Measurements from ENCODE around the gene ESRRA. TPM values are rescaled to one million over a fixed set of nuclear protein-coding genes. Genes with fewer than 3 reads are reported as not detected.
"Not testable (repeated sequence)": the region's sequence is repeated elsewhere in the genome, so short reads cannot be mapped to it uniquely, and the experiment has no call there.

ESRRA gene
- total RNA-seq, 3 donors from 2014 or later (not counting 1 experiment from before 2014, with no cell fraction given): 47.1 to 51.3 (median 50.0) TPM

- Mint-ChIP-seq H3K4me3 (peak overlapping the region; percentile 96), H3K27ac (peak overlapping the region; percentile 91 to 97), H3K4me1 (peaks cover 16 to 25% of the 10 kb centered on the region in 2 donors), H3K9me3 (no peaks in the 10 kb centered on the region), H3K27me3 (ENCODE audit: low read depth in 2 of 2) (peaks cover under 1 to 5% of the 10 kb centered on the region in 2 donors), H3K36me3 (no peaks in the 10 kb centered on the region)
- DNase-seq (peak in 1 of 2 donors; percentile 79), ATAC-seq (peak; percentile 4 to 11 (median 5))
- H3K27ac ChIP-seq (ENCODE audit: low read length): peak overlapping the region; percentile 69
- H3K4me1 ChIP-seq (ENCODE audit: control insufficient read depth, insufficient read depth, low read length): peaks cover 40% of the 10 kb centered on the region
- H3K4me3 ChIP-seq (ENCODE audit: low read length): peak overlapping the region; percentile 70
- peaks cover 2% of the 10 kb centered on the region for H3K36me3 ChIP-seq (ENCODE audit: control insufficient read depth, insufficient read depth, low read length)
- TF ChIP-seq, protein P1, sequence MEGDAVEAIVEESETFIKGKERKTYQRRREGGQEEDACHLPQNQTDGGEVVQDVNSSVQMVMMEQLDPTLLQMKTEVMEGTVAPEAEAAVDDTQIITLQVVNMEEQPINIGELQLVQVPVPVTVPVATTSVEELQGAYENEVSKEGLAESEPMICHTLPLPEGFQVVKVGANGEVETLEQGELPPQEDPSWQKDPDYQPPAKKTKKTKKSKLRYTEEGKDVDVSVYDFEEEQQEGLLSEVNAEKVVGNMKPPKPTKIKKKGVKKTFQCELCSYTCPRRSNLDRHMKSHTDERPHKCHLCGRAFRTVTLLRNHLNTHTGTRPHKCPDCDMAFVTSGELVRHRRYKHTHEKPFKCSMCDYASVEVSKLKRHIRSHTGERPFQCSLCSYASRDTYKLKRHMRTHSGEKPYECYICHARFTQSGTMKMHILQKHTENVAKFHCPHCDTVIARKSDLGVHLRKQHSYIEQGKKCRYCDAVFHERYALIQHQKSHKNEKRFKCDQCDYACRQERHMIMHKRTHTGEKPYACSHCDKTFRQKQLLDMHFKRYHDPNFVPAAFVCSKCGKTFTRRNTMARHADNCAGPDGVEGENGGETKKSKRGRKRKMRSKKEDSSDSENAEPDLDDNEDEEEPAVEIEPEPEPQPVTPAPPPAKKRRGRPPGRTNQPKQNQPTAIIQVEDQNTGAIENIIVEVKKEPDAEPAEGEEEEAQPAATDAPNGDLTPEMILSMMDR (IDR thresholded peaks at IDR 0.05): no peak
- no peaks in the 10 kb centered on the region for H3K9me3 ChIP-seq (ENCODE audit: control insufficient read depth, insufficient read depth, low read length)
- peaks cover 5% of the 10 kb centered on the region for H3K27me3 ChIP-seq (ENCODE audit: control insufficient read depth, insufficient read depth, low read length)
- intact Hi-C loops (cut with micrococcal nuclease): loop anchor here (1.0 to 5.0 kb wide), 5 partner anchors 11 to 65 kb away; partner anchors contain the start of genes CCDC88B, FKBP2, RPS6KA4 and TRMT112
- WGBS (ENCODE audit: insufficient coverage): under 1% methylated on average over 71 of the region's 71 CpGs
These were observed 603 bp downstream of the ESRRA start for GRCh38 chr11:64305691-64306562.

DNA sequence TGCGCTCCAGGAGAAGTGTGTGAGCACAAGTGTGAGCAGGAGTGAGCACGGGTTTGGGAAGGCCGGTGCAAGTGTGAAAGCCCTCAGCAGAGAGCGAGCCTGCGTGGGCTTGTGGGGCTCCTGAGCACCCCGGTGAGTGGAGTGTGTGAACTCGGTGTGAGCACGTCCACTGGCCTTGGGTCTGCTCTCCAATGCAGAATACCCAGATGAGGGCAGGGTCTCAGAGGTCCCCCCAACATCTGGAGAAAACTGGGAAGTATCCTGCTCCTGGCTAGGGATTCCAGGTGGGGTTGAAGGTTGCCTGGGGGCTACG, 1.2 kb downstream of the ESRRA start:
- Histone ChIP-seq H3K27me3 (ENCODE audit: control insufficient read depth, insufficient read depth, low read length) (peaks cover 3% of the 10 kb centered on the region), H3K4me3 (ENCODE audit: low read length) (peak overlapping the region; percentile 70), H3K9me3 (ENCODE audit: control insufficient read depth, insufficient read depth, low read length) (no peaks in the 10 kb centered on the region), H3K36me3 (ENCODE audit: control insufficient read depth, insufficient read depth, low read length) (peaks cover 5% of the 10 kb centered on the region), H3K4me1 (ENCODE audit: control insufficient read depth, insufficient read depth, low read length) (peaks cover 34% of the 10 kb centered on the region), H3K27ac (ENCODE audit: low read length) (peak overlapping the region; percentile 69)
- peaks cover 15 to 23% of the 10 kb centered on the region in 2 donors for H3K4me1 Mint-ChIP-seq
- peaks cover 0 to 3% of the 10 kb centered on the region in 2 donors for H3K27me3 Mint-ChIP-seq (ENCODE audit: low read depth in 2 of 2)
- no peaks in the 10 kb centered on the region for H3K36me3 Mint-ChIP-seq
- no peak for ATAC-seq
- peak overlapping the region; percentile 96 for H3K4me3 Mint-ChIP-seq
- no peak for DNase-seq
- H3K9me3 Mint-ChIP-seq: no peaks in the 10 kb centered on the region
- H3K27ac Mint-ChIP-seq: peak overlapping the region; percentile 91 to 97
- TF ChIP-seq, protein P1 (IDR thresholded peaks at IDR 0.05): no peak
- intact Hi-C loops (cut with micrococcal nuclease): loop anchor here (5.0 kb wide), 1 partner anchor 36 kb away; the partner anchor contains the start of gene CCDC88B
- 20% methylated on average over 9 of the region's 9 CpGs for WGBS (ENCODE audit: insufficient coverage)

DNA sequence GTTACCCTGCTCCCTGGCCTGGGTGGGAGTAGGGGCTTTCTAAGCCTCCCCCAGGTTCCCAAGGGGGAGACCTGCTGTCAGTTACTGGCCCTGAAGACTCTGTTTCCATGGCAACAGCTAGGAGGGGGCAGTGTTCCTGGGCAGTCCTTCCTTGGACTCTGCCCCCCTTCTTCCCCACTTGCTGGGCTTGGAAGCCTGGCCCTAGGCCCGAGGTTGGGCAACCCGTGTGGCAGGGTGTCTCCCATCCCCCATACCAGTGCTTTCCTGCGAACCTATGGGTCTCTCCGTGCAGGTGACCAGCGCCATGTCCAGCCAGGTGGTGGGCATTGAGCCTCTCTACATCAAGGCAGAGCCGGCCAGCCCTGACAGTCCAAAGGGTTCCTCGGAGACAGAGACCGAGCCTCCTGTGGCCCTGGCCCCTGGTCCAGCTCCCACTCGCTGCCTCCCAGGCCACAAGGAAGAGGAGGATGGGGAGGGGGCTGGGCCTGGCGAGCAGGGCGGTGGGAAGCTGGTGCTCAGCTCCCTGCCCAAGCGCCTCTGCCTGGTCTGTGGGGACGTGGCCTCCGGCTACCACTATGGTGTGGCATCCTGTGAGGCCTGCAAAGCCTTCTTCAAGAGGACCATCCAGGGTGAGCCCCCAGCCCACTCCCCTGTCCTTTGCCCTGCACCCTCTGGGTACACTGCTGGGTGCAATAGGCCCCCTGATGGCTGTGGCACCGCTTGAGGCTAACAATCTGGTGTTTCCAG, 1.7 kb downstream of the ESRRA start:
- intact Hi-C loops (cut with micrococcal nuclease): loop anchor here (5.0 kb wide), 1 partner anchor 35 kb away; the partner anchor contains the start of gene CCDC88B
- peaks cover 32% of the 10 kb centered on the region for H3K4me1 ChIP-seq (ENCODE audit: control insufficient read depth, insufficient read depth, low read length)
- H3K9me3 ChIP-seq (ENCODE audit: control insufficient read depth, insufficient read depth, low read length): no peaks in the 10 kb centered on the region
- H3K36me3 ChIP-seq (ENCODE audit: control insufficient read depth, insufficient read depth, low read length): peaks cover 5% of the 10 kb centered on the region
- H3K27me3 Mint-ChIP-seq (ENCODE audit: low read depth in 2 of 2): no peaks in the 10 kb centered on the region
- peak overlapping the region; percentile 96 for H3K4me3 Mint-ChIP-seq
- H3K9me3 Mint-ChIP-seq: no peaks in the 10 kb centered on the region
- H3K27me3 ChIP-seq (ENCODE audit: control insufficient read depth, insufficient read depth, low read length): no peaks in the 10 kb centered on the region
- no peaks in the 10 kb centered on the region for H3K36me3 Mint-ChIP-seq
- no peak overlapping the region for H3K4me3 ChIP-seq (ENCODE audit: low read length)
- DNase-seq (no peak), ATAC-seq (no peak)
- WGBS (ENCODE audit: insufficient coverage): 86% methylated on average over 15 of the region's 15 CpGs
- peaks cover 15 to 23% of the 10 kb centered on the region in 2 donors for H3K4me1 Mint-ChIP-seq
- TF ChIP-seq, protein P1 (IDR thresholded peaks at IDR 0.05): no peak
- peak overlapping the region; percentile 91 to 97 for H3K27ac Mint-ChIP-seq
- peak overlapping the region; percentile 69 for H3K27ac ChIP-seq (ENCODE audit: low read length)

- Mint-ChIP-seq H3K4me1 (peaks cover 20 to 29% of the 10 kb centered on the region in 2 donors), H3K4me3 (peak overlapping the region; percentile 38), H3K27ac (peak overlapping the region; percentile 44 to 97)
- H3K27me3 Mint-ChIP-seq (ENCODE audit: low read depth in 2 of 2); DNase-seq; H3K9me3 Mint-ChIP-seq; H3K9me3 ChIP-seq (ENCODE audit: control insufficient read depth, insufficient read depth, low read length); H3K36me3 ChIP-seq (ENCODE audit: control insufficient read depth, insufficient read depth, low read length); H3K4me3 ChIP-seq (ENCODE audit: low read length); H3K27ac ChIP-seq (ENCODE audit: low read length); H3K36me3 Mint-ChIP-seq; H3K27me3 ChIP-seq (ENCODE audit: control insufficient read depth, insufficient read depth, low read length); ATAC-seq: not testable (repeated sequence)
- 91% methylated on average over 5 of the region's 5 CpGs for WGBS (ENCODE audit: insufficient coverage)
- intact Hi-C loops (cut with micrococcal nuclease): loop anchor here (5.0 kb wide), 1 partner anchor 35 kb away; the partner anchor contains the start of gene CCDC88B
- peaks cover 32% of the 10 kb centered on the region for H3K4me1 ChIP-seq (ENCODE audit: control insufficient read depth, insufficient read depth, low read length)
These were observed 2.5 kb downstream of the ESRRA start for GRCh38 chr11:64307795-64308194.
